GM18507 (cell line): ENCODE data around the gene RNH1.

Source experiments
- DNase-seq: peaks from one replicate; pipeline ENCODE4 v3.0.0; 2011; ENCODE audit warnings: low read depth; ENCODE audit not compliant: insufficient read length; ENCODE audit errors: extremely low spot score
- FAIRE-seq: peaks from 2 replicates; lab custom pipeline; 2011; peaks lifted over from hg19 to GRCh38; lab: Jason Lieb, UNC

RNH1 gene

GRCh38 chr11:449889-450808, 56.9 kb downstream of the RNH1 start, which contains the start of gene PTDSS2:
Gene PTDSS2, plus strand, starts transcription at chr11:450279. Its CDS starts 177 bp downstream, at chr11:450456.
- DNase-seq (peak; percentile 86), FAIRE-seq (peak; percentile 99)

- FAIRE-seq: peak; percentile 89
- DNase-seq: peak; percentile 90
Measured at GRCh38 chr11:447923-448731, 58.9 kb downstream of the RNH1 start.

DNA sequence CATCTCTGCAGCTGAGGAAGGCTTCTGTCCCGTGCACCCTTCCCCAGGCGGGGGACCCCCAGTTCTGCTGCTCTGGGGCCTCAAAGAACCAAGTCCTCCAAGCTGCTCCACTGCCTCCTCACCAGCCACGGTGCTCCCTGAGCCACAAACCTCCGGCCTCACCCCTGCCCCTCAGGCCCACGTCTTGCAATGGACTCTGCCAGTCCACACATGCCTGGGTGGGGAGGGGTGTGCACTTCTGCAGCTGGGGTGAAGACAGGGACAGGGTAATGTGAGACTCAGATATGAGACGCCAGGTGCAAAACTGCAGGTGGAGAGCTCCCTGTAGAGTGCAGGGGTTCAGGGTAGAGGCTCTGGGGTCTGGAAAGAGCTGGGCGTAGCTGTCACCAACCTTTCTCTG, 60.2 kb downstream of the RNH1 start:
- no peak for DNase-seq
- FAIRE-seq: no peak

- FAIRE-seq (no peak), DNase-seq (no peak)
Measured at GRCh38 chr11:445765-446588, 61.1 kb downstream of the RNH1 start.
